ENCODE data around the gene PCDHAC2. TPM values are rescaled to one million over a fixed set of nuclear protein-coding genes. Genes with fewer than 3 reads are reported as not detected.

The PCDHAC2 gene
- polyA plus RNA-seq, 2 donors, result 0.02 to 0.06 TPM

DNA sequence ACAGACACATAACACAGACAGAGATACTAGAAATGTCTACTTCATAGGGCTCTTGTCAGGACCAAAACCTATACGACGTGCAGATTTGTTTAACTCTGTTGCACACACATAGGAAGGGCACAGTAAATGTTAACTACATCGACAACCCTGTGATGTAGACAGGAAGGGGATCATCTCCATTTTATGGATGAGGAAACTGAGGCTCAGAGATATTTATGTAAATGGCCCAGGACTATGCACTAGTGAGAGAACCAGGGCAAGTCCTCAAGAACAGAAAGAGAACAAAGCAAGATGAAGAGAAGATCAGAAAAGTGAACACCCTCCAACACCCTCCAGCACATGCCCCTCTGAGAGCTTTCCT, 36.3 kb downstream of the PCDHAC2 start:
- no peaks in the 10 kb centered on the region for H3K36me3 ChIP-seq (ENCODE audit: control insufficient read depth in 2 of 2, insufficient read depth in 2 of 2, low read length in 1 of 2)
- no peak overlapping the region for H3K27ac ChIP-seq (ENCODE audit: low read depth in 2 of 2, low read length in 1 of 2)
- no peaks in the 10 kb centered on the region for H3K9me3 ChIP-seq (ENCODE audit: control insufficient read depth in 2 of 2, insufficient read depth in 1 of 2, low read depth in 1 of 2, low read length in 1 of 2)
- H3K4me3 ChIP-seq (ENCODE audit: low read depth in 1 of 2, low read length in 2 of 2), result no peak overlapping the region
- H3K27me3 ChIP-seq (ENCODE audit: control insufficient read depth in 1 of 2, insufficient read depth in 2 of 2, low read length in 2 of 2), result peaks cover 0 to 3% of the 10 kb centered on the region in 2 donors
- H3K4me1 ChIP-seq (ENCODE audit: control insufficient read depth in 2 of 2, insufficient read depth in 2 of 2, low read length in 1 of 2), result no peaks in the 10 kb centered on the region
- WGBS, 2 donors, result 37 to 63% methylated on average over 3 of the region's 3 CpGs

DNA sequence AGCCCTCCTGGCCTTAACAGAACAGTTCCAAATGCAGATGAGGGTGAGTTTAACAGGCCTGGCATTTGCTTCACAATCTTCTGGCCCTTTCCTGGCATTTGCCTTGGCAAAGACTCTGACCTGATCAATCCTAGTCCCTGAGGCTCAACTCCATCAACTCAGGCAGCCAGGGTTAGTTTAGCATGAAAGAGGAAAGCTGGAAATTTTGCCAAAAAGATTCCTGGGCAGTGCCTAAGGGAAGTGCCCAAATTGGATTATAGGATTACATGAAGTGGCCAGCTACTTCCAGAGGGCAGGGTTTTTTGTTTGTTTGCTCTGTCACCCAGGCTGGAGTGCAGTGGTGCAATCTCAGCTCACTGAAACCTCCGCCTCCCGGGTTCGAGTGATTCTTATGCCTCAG, 36.8 kb downstream of the PCDHAC2 start:
- 90 to 95% methylated on average over 3 of the region's 3 CpGs for WGBS, 2 donors
- no peak overlapping the region for H3K4me3 ChIP-seq (ENCODE audit: low read depth in 1 of 2, low read length in 2 of 2)
- H3K27me3 ChIP-seq (ENCODE audit: control insufficient read depth in 1 of 2, insufficient read depth in 2 of 2, low read length in 2 of 2), result peaks cover 0 to 3% of the 10 kb centered on the region in 2 donors
- H3K36me3 ChIP-seq (ENCODE audit: control insufficient read depth in 2 of 2, insufficient read depth in 2 of 2, low read length in 1 of 2), result no peaks in the 10 kb centered on the region
- no peaks in the 10 kb centered on the region for H3K9me3 ChIP-seq (ENCODE audit: control insufficient read depth in 2 of 2, insufficient read depth in 1 of 2, low read depth in 1 of 2, low read length in 1 of 2)
- no peaks in the 10 kb centered on the region for H3K4me1 ChIP-seq (ENCODE audit: control insufficient read depth in 2 of 2, insufficient read depth in 2 of 2, low read length in 1 of 2)
- no peak overlapping the region for H3K27ac ChIP-seq (ENCODE audit: low read depth in 2 of 2, low read length in 1 of 2)

DNA sequence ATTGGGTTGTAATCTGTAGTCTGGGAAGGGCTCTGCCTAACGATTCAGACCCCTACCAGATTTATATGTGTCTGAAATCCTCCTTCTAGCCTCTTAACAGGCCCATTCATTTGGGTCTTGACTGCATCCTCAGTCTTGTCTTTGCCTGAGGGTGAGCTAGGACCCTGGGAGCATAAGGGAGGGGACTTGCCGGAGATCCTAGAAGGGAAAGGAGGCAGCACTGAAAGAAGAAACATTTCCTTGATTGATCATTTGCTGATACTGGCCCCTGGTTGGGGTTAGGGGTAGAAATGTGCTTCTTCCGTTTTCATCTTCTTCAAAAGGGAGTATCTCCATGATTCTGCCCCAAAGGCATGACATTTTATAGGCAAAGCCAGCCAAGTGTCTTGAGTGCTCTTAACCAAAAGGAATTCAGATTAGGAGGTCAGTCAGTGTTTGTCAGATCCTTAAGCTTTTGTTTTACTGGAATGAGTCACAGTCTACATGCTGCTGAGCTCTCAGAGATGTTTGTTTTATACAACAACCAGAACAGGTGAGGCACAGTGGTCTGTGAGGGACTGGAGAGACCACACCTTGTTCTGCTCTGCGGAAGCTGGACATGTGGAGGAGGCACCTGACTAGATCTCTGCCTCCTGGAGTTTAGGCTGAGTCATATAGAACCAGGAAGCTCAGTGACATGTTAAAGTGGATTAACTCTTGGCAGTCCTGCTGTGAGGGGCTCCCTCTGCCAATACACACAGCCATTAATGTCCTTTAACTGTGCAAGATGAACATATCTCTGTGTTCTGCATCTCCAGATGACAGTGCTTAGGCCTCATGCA, 37.7 kb downstream of the PCDHAC2 start:
- H3K9me3 ChIP-seq (ENCODE audit: control insufficient read depth in 2 of 2, insufficient read depth in 1 of 2, low read depth in 1 of 2, low read length in 1 of 2), result no peaks in the 10 kb centered on the region
- H3K4me3 ChIP-seq (ENCODE audit: low read depth in 1 of 2, low read length in 2 of 2), result no peak overlapping the region
- H3K27ac ChIP-seq (ENCODE audit: low read depth in 2 of 2, low read length in 1 of 2), result no peak overlapping the region
- H3K27me3 ChIP-seq (ENCODE audit: control insufficient read depth in 1 of 2, insufficient read depth in 2 of 2, low read length in 2 of 2), result peaks cover 0 to 3% of the 10 kb centered on the region in 2 donors
- H3K4me1 ChIP-seq (ENCODE audit: control insufficient read depth in 2 of 2, insufficient read depth in 2 of 2, low read length in 1 of 2), result no peaks in the 10 kb centered on the region
- H3K36me3 ChIP-seq (ENCODE audit: control insufficient read depth in 2 of 2, insufficient read depth in 2 of 2, low read length in 1 of 2), result no peaks in the 10 kb centered on the region
- 36 to 38% methylated on average over 4 of the region's 4 CpGs for WGBS, 2 donors

DNA sequence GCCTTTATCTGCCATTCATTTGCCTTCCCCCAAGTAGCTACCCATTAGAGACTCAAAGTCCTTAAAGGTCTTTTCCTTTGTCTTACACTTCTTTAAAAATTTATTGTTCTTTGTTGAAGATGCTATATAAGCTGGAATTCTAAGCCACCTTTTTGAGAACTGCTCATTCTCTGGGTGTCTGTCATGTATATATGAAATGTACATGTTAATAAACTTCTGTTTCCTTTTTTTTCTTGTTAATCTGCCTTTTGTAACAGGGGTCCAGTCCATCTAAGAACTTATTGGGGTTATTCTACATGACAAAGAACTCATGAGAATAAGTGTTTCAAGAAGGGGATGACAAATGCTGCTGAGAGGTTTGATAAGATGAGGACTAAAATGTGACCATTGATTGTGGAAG, 41.5 kb downstream of the PCDHAC2 start:
- H3K27me3 ChIP-seq (ENCODE audit: control insufficient read depth in 1 of 2, insufficient read depth in 2 of 2, low read length in 2 of 2), result no peaks in the 10 kb centered on the region
- H3K4me3 ChIP-seq (ENCODE audit: low read depth in 1 of 2, low read length in 2 of 2), result no peak overlapping the region
- no peak overlapping the region for H3K27ac ChIP-seq (ENCODE audit: low read depth in 2 of 2, low read length in 1 of 2)
- H3K36me3 ChIP-seq (ENCODE audit: control insufficient read depth in 2 of 2, insufficient read depth in 2 of 2, low read length in 1 of 2), result no peaks in the 10 kb centered on the region
- no peaks in the 10 kb centered on the region for H3K4me1 ChIP-seq (ENCODE audit: control insufficient read depth in 2 of 2, insufficient read depth in 2 of 2, low read length in 1 of 2)
- no peaks in the 10 kb centered on the region for H3K9me3 ChIP-seq (ENCODE audit: control insufficient read depth in 2 of 2, insufficient read depth in 1 of 2, low read depth in 1 of 2, low read length in 1 of 2)

DNA sequence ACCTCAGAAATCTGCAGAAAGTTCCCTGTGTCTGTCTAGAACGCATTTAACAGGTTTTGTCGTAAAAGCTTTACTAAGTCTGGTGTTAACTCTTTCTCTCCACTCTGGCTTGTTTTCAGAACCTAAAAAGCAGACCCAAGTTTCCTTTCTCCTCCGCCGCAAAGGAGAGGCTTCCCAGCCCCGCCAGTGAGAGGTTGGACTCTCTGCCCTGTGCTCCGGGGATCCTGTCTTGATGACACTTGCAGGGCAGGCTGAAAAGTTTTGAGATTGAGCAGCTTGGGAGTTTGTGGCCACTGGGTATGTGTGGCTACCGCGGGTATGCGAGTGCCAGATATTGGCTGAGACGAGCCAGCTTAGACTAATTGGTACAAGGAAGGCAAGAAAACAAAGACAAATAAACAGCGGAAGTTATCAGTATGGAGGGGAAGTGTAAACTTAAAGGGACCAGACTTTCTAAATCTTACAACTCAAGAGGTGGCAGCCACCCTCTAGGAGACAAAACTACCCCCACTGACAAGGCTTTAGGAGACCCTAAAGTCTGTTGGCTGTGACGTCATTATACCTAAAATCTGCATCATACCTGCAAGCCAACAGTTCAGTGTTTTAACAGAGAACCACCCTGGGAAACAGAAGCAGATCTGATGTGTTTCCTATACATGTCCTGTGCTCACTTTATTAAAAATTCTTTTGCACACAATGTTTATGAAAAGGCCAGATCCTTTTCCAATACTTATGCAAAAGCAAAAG, 43.9 kb downstream of the PCDHAC2 start:
- Histone ChIP-seq H3K36me3 (ENCODE audit: control insufficient read depth in 2 of 2, insufficient read depth in 2 of 2, low read length in 1 of 2) (no peaks in the 10 kb centered on the region), H3K9me3 (ENCODE audit: control insufficient read depth in 2 of 2, insufficient read depth in 1 of 2, low read depth in 1 of 2, low read length in 1 of 2) (no peaks in the 10 kb centered on the region), H3K4me1 (ENCODE audit: control insufficient read depth in 2 of 2, insufficient read depth in 2 of 2, low read length in 1 of 2) (no peaks in the 10 kb centered on the region), H3K4me3 (ENCODE audit: low read depth in 1 of 2, low read length in 2 of 2) (no peak overlapping the region), H3K27ac (ENCODE audit: low read depth in 2 of 2, low read length in 1 of 2) (no peak overlapping the region), H3K27me3 (ENCODE audit: control insufficient read depth in 1 of 2, insufficient read depth in 2 of 2, low read length in 2 of 2) (no peaks in the 10 kb centered on the region)
- 48 to 51% methylated on average over 12 of the region's 12 CpGs for WGBS, 2 donors

DNA sequence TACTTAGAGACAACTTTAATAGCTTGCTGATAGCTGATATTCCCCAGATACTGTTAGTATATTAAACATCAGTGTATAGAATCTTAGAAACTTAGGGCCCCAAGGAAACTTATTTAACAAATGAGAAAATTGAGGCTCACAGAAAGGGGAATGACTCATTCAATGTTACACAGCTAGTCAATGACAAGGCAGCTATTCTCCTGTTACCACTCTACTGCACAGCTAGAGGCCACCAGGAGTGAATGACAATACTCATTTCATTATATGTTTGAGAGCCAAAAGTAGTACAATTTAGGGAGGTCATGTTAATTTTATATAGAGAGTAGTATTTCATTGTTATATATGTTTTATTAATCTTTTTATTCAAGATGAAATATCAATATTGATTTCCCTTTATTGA, 51.7 kb downstream of the PCDHAC2 start:
- no peaks in the 10 kb centered on the region for H3K9me3 ChIP-seq (ENCODE audit: control insufficient read depth in 2 of 2, insufficient read depth in 1 of 2, low read depth in 1 of 2, low read length in 1 of 2)
- H3K4me1 ChIP-seq (ENCODE audit: control insufficient read depth in 2 of 2, insufficient read depth in 2 of 2, low read length in 1 of 2), result no peaks in the 10 kb centered on the region
- H3K36me3 ChIP-seq (ENCODE audit: control insufficient read depth in 2 of 2, insufficient read depth in 2 of 2, low read length in 1 of 2), result no peaks in the 10 kb centered on the region
- no peaks in the 10 kb centered on the region for H3K27me3 ChIP-seq (ENCODE audit: control insufficient read depth in 1 of 2, insufficient read depth in 2 of 2, low read length in 2 of 2)
- H3K27ac ChIP-seq (ENCODE audit: low read depth in 2 of 2, low read length in 1 of 2), result no peak overlapping the region
- H3K4me3 ChIP-seq (ENCODE audit: low read depth in 1 of 2, low read length in 2 of 2), result no peak overlapping the region

Other genes with a start within 250 kb of the PCDHAC2 start
- gene PCDHA1, start 180.3 kb upstream of the PCDHAC2 start, polyA plus RNA-seq, result under 1 TPM in 1 of 2 donors, not detected in 1; 0.02 TPM
- gene PCDHA2, start 171.6 kb upstream of the PCDHAC2 start, polyA plus RNA-seq, result not detected
- gene PCDHA3, start 165.4 kb upstream of the PCDHAC2 start, polyA plus RNA-seq, result under 1 TPM in 1 of 2 donors, not detected in 1; 0.04 TPM
- under 1 TPM; 0.02 to 0.05 TPM for gene PCDHA4, start 159.4 kb upstream of the PCDHAC2 start, polyA plus RNA-seq
- under 1 TPM in 1 of 2 donors, not detected in 1; 0.04 TPM for gene PCDHA5, start 144.9 kb upstream of the PCDHAC2 start, polyA plus RNA-seq
- gene PCDHA6, start 138.5 kb upstream of the PCDHAC2 start, polyA plus RNA-seq, result under 1 TPM in 1 of 2 donors, not detected in 1; 0.02 TPM
- under 1 TPM; 0.01 to 0.02 TPM for gene PCDHA7, start 132.2 kb upstream of the PCDHAC2 start, polyA plus RNA-seq
- under 1 TPM in 1 of 2 donors, not detected in 1; 0.01 TPM for gene PCDHA8, start 125.3 kb upstream of the PCDHAC2 start, polyA plus RNA-seq
- under 1 TPM in 1 of 2 donors, not detected in 1; 0.02 TPM for gene PCDHA9, start 118.1 kb upstream of the PCDHAC2 start, polyA plus RNA-seq
- gene PCDHA10, start 110.6 kb upstream of the PCDHAC2 start, polyA plus RNA-seq, result under 1 TPM; under 0.01 to 0.02 TPM
- gene PCDHA11, start 97.5 kb upstream of the PCDHAC2 start, polyA plus RNA-seq, result under 1 TPM in 1 of 2 donors, not detected in 1; under 0.01 TPM
- under 1 TPM; 0.01 to 0.04 TPM for gene PCDHA12, start 91.2 kb upstream of the PCDHAC2 start, polyA plus RNA-seq
- gene PCDHA13, start 84.4 kb upstream of the PCDHAC2 start, polyA plus RNA-seq, result not detected
- under 1 TPM in 1 of 2 donors, not detected in 1; 0.01 TPM for gene PCDHAC1, start 40.2 kb upstream of the PCDHAC2 start, polyA plus RNA-seq
- gene PCDHB1, start 84.9 kb downstream of the PCDHAC2 start, polyA plus RNA-seq, result not detected
- under 1 TPM; 0.31 to 0.33 TPM for gene PCDHB2, start 128.1 kb downstream of the PCDHAC2 start, polyA plus RNA-seq
- under 1 TPM; 0.10 to 0.14 TPM for gene PCDHB3, start 134.0 kb downstream of the PCDHAC2 start, polyA plus RNA-seq
- gene PCDHB4, start 155.3 kb downstream of the PCDHAC2 start, polyA plus RNA-seq, result under 1 TPM; 0.20 to 0.36 TPM
- gene PCDHB5, start 168.7 kb downstream of the PCDHAC2 start, polyA plus RNA-seq, result under 1 TPM; 0.14 to 0.26 TPM
- gene PCDHB6, start 183.6 kb downstream of the PCDHAC2 start, polyA plus RNA-seq, result under 1 TPM; 0.06 to 0.09 TPM
- gene PCDHB7, start 206.2 kb downstream of the PCDHAC2 start, polyA plus RNA-seq, result under 1 TPM; 0.02 to 0.14 TPM
- gene PCDHB8, start 211.3 kb downstream of the PCDHAC2 start, polyA plus RNA-seq, result under 1 TPM; 0.04 TPM
- gene PCDHB16, start 215.9 kb downstream of the PCDHAC2 start, polyA plus RNA-seq, result under 1 TPM; 0.08 to 0.16 TPM
- under 1 TPM; 0.16 to 0.18 TPM for gene PCDHB9, start 220.7 kb downstream of the PCDHAC2 start, polyA plus RNA-seq
- under 1 TPM; 0.10 to 0.44 TPM for gene PCDHB10, start 225.9 kb downstream of the PCDHAC2 start, polyA plus RNA-seq
- gene PCDHB11, start 233.2 kb downstream of the PCDHAC2 start, polyA plus RNA-seq, result under 1 TPM; 0.16 to 0.47 TPM
- under 1 TPM; 0.08 to 0.15 TPM for gene PCDHB12, start 242.2 kb downstream of the PCDHAC2 start, polyA plus RNA-seq
- under 1 TPM; 0.29 to 0.33 TPM for gene PCDHB13, start 247.4 kb downstream of the PCDHAC2 start, polyA plus RNA-seq